Right ventricle myocardium superior (tissue), 1 donor: ENCODE measurements around the gene PSMC1. TPM values are rescaled to one million over a fixed set of nuclear protein-coding genes. Genes with fewer than 3 reads are reported as not detected.

Source experiments
- ATAC-seq: fragments of 200-7000 bp; cut with Tn5 transposase; one replicate; pipeline ENCODE4 v1.9.1; 2020; ENCODE audit warnings: mild to moderate bottlenecking; ENCODE audit not compliant: poor library complexity
- DNase-seq: peaks from one replicate; pipeline ENCODE4 v3.0.0-alpha.2; 2020
- intact Hi-C: fragments of 100-400 bp; cut with DNase I; formaldehyde crosslinking; loops from one replicate; pipeline ENCODE4 v1.11.2; 2022
- total RNA-seq: library from RNA; stranded (reverse); fragmentation: NEBNext Ultra II Directional; extraction: Animal tissue kit (Norgen Biotek cat#: 25700); gene quantifications from one replicate; pipeline ENCODE4 v1.2.1, GENCODE V29; 2021
- donor health status: DM: no; HTN: yes; CAD: no; lungs with severe emphysema.

PSMC1 gene
- total RNA-seq, 1 donor from 2014 or later: 132 TPM

DNA sequence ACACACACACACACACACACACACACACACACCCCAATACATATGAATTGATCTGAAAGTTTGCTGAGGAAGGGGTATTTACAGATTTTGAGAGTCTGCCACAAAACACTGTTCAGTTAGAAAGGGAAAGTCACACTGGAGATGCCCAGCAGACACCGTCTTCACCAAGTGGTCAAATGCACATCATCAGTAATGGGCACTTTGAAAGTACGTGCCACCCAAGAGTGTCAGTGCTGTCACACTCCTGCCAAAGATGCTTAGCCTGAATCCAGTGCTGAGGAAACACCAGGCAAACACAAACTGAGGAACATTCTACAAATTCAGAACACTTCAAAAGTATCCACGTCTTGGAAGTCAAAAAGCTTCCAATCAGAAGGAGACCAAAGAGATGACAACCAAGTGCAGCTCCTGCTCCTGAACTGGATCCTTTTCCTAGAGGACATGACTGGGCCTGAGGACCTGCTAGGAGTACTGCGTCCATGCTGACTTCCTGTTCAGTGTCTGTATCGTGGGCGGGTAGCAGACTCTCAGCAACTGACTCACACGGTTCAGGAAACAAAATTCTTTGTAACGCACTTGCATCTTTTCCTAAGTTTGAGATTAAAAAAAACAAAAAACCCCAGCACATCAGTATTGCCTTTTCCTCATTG, 18.6 kb downstream of the PSMC1 start:
- intact Hi-C loops: no loop called here
- no peak for ATAC-seq
- DNase-seq: no peak

DNA sequence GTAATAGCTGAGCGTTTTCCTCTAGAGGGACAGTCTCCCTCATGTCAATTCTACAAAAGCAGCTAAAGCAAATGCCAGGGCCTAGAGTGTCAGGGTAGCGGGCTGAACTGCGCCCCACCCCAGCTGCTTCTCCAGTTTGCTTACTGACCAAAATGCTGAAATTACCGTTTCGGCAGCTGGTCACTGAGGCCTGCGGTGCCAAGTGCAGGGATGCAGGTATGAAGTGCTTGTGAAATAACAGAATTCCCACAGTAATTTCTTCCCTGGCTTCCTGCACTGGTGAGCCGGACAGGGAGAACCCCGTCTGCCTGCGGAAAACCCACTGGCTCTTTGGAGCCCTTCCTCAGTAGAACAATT, 19.1 kb downstream of the PSMC1 start:
- intact Hi-C loops: no loop called here
- DNase-seq (no peak), ATAC-seq (no peak)

DNA sequence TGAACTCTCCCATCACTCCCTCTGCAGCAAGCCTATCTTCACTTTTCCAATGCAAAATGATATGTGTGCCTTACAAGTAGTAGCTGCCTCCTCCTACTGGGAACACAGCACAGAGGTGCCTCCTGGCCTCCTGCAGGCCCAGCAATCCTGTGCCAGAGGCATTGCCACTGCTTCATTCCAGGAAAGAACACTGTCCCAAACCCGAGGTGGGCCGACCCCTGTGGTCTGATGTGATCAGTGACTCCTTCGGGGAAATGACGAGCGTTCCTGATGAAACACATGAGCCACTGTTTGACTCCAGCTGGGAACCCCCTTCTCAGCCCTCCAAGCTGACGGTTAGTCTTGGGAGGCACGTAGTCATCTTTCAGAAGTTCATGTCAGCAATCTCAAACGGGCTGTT, 19.5 kb downstream of the PSMC1 start:
- intact Hi-C loops: no loop called here
- no peak for ATAC-seq
- no peak for DNase-seq

DNA sequence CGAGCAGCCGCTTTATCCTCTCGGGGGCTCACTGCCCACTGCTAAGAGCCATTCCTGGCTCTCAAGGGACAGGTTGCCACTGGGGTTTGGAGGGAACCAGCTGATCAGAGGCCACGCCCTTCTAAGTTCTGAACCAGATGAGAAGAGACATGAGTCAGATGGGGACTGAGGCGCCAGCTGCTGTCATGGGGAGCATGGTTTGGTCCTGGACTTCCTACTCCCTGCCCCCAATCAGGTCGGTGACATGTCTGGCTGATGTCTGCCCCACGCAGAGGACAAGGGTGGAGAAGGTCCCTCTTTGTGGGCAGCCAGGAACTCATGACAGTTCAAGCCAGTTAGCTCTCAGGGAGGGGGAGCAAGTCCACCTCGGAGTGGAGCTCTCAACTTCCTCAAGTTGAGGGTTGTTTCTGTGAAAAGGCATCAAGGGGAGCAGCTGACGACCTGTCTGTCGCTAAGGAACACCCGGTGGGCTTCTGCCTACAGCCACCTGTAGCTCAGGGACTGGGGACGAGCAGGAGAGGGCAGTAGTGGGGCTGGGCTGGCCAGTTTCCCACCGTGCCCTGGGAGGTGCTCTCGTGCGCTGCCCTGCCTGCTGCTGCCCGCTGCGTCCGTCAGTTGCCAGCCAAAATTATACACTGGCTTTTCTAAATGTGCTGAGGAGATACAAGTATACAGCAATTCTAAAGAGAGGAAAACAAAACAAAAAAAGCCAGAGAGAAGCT, 20.5 kb downstream of the PSMC1 start:
- ATAC-seq: peak; percentile 23
- intact Hi-C loops: no loop called here
- DNase-seq: no peak

DNA sequence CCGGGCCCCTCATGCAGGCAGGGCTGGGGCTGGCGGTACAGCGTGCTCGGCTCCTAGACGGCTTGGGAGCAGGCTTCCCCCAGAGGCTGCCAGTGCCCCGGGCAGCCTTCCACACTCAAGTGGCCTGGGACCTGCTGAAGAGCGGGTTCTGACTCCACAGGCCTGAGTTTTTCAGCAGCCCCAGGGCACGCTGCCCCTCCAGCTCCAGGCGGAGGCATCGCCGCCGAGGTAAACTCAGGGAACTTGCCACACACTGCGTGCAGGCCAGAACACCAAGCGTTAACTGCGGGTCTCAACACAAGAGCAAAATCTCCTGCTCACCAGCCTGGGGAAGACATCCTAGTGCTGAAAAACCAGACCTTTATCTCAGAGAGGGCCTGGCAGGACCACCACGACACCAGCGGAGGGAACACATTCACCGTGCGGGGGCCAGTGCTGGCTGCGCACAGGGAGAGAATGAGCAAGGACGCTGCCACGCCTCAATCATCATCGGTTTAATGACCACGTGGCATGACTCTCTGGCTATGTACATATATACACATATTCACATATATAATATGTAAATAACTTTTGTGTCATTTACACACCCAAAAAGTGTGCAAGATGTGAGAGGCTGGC, 21.3 kb downstream of the PSMC1 start:
- intact Hi-C loops: no loop called here
- ATAC-seq (peak; percentile 18), DNase-seq (no peak)

DNA sequence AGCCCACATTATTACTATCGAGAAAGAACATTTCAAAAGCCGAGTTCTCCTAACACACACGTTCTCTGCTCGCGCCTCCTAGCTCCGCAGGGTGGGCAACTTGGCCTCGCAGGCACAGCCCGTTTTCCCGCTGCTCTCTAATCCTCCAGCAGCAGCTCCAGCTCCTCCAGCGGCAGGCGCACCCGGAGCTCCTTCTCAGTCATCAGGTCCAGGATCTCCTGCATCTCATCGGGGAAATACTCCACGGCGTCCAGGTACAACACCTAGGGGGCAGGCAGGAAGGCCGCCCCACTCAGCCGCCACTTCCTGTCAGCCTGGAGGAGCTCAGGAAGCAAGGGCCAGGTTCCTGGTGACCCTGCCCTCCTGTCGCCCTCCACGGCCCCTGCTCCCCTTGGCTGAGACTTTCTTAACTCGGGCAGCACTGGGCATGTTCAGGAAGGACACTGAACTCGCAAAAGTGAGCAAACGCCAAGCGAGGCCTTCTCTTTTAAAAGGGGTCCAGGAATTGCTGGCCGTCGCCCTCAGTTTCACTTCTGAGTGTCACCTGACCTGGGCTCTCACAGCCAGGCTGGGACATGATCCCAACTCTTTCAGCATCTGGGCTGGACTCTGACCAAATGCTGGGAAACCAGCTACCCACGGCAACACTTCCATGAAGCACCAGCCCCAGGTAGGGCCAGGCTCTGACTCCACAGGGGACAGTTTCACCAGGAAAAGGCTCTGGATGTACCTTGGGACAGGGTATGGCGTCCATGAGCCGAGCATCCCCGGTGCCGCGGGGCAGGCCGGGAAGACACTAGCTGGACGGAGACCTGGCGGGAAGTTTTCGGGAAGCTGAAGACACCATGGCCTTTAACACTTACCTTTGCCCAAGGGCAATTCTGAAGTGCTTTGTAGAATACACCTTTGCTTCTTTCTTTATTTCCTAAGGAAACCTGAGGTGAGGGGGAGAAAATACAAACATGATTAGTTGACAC, 22.1 kb downstream of the PSMC1 start:
- no peak for DNase-seq
- intact Hi-C loops: no loop called here
- peak; percentile 67 for ATAC-seq

DNA sequence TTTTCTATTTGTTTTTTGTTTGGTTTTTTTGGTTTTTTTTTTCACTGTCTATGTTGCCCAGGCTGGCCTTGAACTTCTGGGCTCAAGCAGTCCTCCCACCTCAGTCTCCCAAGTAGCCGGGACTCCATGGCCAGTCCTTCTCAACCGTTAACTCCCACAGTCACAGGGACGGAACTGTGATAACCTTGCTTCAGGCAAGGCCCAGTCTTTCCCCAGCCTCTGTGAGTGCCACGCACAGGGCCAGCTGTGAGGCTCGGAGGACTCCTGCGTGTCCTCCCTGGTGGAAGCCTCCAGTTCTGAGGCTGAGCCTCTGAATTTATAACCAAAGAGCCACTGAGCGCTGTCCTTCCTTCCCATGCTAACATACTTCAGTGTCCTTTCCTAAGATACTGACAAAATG, 23.7 kb downstream of the PSMC1 start:
- ATAC-seq: no peak

DNA sequence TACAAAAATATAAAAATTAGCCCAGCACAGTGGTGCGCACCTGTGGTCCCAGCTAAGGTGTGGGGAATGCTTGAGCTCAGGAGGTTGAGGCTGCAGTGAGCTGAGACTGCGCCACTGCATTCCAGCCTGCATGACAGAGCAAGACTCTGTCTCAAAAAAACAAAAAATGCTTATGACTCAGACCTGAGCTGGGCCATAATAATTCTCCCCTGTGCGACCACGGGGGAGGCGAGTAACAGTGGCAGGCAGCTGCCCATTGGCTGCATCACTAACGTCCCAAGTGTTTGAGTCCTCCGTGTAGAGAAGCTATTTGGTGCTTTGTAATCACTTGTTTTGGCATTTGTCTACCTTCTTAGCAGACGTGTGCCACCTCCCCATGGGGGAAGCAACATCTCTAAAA, 24.9 kb downstream of the PSMC1 start:
- intact Hi-C loops: no loop called here
- ATAC-seq (no peak), DNase-seq (no peak)

More for the DNA sequence above, 23.7 kb downstream of the PSMC1 start:
- no peak for DNase-seq
- intact Hi-C loops: no loop called here

DNA sequence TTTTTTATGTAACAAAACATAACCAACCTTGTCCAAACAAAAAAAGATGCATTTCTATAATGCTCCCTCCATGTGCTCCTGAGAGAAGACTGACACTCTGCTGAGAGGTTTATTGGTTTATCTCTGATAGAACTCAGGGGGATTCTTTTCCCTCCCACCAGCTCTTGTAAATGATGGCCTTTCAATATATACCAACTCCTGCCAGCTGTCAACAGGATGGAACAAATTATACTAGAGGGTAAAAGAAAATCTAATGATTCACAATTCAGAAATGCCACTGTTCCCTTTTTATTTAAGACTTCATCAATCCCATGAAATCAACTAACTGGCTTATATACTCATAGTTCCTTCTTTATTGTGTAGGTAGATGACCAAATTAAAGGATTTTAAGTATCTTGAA, 25.4 kb downstream of the PSMC1 start:
- intact Hi-C loops: no loop called here
- ATAC-seq (no peak), DNase-seq (no peak)

DNA sequence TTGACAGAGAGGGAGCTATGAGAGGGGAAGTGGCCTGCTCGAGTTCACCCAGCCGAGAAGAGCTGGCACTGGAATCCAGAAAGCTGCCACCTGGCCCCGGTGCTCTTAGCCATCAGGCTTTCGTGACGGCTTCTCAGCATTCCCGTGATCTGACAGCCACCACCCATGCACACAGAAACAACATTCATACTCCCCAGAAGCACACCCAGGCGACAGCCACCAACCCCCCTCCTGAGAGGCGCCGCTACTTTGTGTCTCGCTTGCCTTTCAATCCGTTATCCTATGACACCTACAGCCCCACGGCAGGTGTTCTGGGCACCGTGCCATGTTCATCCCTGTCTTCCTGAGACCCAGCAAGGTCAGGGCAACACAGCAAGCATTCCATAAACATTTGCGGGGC, 31.4 kb downstream of the PSMC1 start:
- DNase-seq: no peak
- ATAC-seq: peak; percentile 34
- intact Hi-C loops: no loop called here

DNA sequence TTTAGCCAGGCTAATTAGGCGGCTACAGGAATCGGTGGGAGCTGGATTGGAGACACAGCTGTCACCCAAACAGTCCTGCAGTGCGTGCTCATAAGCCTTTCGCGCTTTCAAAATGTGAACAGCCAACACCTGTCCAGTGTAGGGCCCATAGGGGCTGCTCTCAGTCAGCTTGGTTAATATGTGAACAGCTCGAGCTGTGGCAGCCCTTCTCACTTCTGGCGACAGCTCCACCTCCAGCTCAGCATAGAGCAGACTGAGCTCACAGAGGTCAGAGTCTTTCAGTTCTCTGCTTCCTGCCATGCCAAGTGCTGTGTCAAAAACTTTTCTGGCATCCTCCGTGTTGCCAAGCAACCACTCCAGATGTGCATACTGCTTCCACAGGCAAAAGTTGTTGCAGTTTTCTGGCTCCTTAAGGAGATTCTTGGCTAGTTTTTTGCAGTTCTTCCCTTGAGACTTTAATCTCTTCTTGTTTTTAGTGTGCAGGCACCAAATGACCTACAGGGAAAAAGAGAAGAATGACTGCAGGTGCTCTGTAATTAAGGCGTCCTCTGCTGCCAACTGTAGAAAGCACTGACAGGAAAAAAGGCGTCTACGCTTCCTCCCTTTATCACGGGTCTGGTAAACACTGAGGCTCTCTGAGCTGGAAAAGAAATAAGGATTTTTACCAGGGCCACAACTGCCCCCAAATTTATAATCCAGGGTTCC, 32.5 kb downstream of the PSMC1 start:
- intact Hi-C loops: no loop called here
- peak; percentile 48 for DNase-seq
- ATAC-seq: peak; percentile 91

DNA sequence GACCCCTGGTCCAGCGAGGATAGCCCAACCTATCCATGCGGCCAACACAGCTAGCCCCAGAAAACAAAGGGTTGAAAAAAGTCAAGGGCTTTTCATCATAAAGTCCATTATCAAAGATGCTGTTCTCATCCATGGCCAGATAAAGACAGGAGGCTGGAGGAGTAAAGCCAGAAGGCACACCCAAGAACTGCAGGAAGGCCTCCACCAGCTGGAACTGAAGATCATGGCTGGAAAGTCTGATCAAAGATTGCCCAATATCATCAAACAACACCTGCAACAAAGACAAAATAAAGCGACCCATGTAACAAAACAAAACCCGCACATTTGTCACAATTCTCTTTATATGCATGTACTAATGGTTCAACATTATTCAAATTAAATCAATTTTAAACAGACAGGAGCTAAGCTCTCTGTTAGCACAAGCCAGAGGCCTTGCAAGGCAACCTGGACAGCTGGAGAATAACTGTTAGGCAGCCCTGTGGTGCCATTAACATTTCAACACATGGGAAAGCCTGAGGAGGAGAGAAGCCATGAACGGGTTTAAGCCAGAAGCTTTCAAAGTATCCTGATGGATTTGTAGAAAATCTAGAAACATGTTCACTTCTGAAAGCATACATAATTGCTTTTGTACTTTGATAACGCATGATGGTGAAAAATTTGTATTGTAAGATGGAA, 34.1 kb downstream of the PSMC1 start:
- intact Hi-C loops: no loop called here
- ATAC-seq (no peak), DNase-seq (no peak)

DNA sequence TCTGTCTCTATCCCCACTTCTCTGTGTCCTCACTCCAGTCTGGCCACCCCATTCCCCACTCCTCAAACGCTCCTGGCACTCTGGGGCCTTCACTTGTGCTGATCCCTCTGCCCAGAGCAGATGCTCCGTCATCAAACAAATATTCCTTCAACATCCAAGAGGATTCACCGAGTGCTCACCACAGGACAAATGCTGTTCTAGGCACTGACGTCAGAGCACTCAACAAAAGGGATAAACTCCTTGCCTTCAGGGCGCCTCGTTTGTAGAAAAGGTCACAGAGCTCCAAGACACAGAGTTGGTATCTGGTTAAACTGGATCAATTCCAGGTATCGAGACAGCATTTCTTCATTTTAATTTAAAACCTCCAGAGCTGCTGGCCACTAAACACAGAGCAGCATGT, 35.3 kb downstream of the PSMC1 start:
- ATAC-seq (no peak), DNase-seq (no peak)
- intact Hi-C loops: no loop called here

DNA sequence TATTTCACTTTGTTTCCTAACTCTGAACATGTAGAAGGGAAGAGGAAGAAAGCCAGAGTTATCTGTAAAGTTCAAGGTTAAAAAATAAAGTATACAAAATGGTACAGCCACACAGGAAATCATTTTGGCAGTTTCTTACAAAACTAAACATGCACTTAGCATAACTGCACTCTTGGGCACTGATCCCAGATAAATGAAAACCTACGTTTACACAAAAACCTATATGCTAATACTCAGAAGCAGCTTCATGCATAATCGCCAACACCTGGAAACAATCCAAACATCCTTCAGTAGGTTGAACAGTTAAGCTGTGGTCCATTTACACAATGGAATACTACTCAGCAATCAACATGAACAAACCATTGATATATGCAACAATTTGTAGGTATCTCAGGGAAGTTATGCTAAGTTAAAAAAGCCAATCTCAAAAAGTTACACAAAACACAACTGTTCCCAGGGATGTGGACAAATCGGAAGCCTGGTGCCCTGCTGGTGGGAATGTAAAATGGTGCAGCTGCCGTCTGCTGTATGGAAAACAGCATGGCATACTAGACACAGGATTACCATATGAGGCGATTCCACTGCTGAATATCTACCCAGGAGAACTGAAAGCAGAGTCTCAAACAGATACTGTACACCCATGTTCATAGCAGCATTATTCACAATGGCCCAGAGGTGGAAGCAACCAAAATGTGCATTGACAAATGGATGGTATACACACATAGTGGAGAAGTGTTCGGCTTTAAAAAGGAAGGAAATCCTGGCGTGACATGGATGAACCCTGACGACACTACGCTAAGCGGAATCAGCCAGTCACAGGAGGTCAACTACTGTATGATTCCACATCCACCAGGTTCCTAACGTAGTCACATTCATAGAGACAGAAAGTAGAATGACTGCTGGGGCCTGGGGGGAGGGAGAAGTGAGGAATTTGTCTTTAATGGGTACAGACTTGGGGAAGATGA, 37.7 kb downstream of the PSMC1 start:
- no peak for DNase-seq
- intact Hi-C loops: no loop called here

DNA sequence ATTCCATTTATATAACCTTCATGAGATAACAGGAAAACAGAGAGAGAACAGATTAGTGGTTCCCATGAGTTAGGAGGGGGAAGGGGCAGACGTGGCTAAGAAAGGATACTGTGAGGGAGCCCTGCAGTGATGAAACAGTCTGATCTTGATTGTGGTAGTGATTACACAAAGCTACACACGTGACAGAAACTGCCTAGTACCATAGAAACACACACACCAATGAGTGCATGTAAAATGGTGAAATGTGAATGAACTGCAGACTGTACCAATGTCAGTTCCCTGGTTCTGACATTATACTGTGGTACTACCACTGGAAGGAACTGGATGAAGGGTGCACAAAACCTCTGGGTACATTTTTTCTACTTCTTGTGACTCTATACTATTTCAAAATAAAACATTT, 38.5 kb downstream of the PSMC1 start:
- no peak for DNase-seq
- intact Hi-C loops: loop anchor here (5.0 kb wide), 1 partner anchor 102 kb away; the partner anchor contains the start of gene CALM1
- ATAC-seq: no peak

More for the DNA sequence above, 37.7 kb downstream of the PSMC1 start:
- ATAC-seq: no peak

DNA sequence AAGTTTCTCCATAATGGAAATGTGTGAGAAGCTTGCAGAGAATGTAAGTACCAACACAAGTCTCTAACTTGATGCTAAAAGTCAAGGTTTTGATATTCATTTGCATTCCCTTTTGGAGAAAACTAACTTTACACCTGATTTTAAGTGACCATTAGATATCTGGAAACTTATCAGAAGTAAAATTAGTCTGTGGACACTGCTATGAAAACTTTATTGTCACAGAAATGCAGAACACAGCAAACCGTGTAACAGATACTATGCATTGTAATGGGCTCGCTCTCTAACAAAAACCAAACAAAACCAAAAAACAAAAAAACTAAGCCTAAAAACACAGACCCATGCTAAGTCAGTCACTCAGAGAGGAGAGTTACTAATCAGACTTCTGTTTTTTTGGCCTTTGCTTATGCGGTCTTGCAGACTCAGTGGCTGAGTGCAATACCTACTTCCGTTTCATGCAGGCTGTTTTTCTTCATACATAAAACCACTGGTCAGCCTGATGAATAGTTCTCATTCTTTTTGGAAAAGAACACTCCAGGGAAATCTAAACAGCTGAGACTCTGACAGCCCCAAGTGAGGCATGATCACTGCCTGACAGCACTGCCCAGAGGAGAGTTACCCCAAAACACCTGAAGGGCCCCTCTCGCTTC, 39.6 kb downstream of the PSMC1 start:
- ATAC-seq (no peak), DNase-seq (no peak)
- intact Hi-C loops: loop anchor here (5.0 kb wide), 1 partner anchor 101 kb away; the partner anchor contains the start of gene CALM1
